NCI-H82 treated with DMSO at 0.1 percent for 48 hours (cell line): ENCODE results near the gene MACROD2.

Source experiments
- DNase-seq: peaks from one replicate; lab custom pipeline; 2025; ENCODE audit not compliant: unreplicated experiment; lab: John Stamatoyannopoulos, UW

MACROD2 gene

DNA sequence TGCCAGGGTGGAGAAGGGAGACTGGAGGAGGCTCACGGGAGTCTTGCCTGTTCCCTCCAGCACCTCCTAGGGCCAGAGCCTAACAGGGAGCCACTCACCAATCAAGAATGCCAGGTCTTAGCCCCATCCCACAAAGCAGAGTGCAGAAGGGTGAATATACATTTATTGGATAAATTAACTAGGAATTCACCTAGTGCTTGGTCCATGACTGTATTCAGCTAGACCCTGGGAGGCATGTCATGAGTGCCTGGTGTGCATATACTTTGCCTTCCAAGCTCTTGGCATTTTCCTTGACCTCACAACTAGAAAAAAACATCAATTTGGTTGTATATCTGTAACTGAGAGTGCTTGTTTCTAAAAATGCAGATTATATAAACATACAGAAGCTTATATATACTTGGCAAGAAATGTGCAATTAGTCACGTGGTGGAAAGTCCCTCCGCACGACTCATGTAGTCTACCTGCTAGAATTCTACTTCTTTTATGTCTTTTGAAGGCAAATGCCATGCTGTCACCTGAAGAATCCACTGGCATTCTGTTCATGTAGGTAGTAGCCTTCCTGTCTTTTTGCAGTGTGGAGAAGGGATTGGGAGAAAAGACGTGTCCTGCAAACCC is 1586.9 kb downstream of the MACROD2 start:
- DNase-seq, result no peak

DNA sequence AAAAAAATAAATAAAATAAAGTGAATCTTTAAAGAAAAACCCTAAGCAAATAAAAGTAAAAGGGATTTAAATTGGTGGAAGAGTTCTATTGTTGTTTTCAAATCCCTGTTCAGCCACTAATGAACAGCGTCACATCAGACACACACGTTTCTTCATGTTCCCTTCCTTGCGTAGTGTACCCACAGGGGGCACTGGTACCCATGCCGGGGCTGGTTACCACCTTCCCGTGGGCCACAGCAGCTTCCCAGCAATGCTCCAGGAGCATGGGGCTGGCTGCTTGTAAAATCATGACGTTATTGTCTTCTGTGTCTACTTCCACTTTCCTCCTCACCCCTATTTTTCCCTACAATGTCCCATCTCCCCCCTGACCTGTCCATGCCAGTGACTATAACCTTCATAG is 1589.2 kb downstream of the MACROD2 start:
- no peak for DNase-seq

DNA sequence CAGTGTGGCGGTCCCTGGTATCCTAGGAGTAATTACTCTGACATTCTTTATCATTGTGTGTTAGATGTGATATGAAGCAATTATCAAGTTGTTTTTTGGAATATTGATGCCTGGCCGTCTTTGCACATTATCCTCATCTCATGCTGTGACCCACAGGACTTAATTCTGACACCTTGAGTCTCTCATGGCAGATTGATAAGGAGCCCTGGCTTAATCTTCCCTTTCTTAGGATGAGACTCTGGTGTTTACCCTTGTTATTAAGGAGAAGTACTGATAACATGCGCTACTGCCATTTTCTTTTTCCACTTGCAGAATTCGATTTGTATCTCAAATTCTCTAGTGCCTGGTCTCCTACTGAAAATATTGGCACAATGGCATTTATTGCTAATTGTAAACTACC is 1597.8 kb downstream of the MACROD2 start:
- peak; percentile 70 for DNase-seq

DNA sequence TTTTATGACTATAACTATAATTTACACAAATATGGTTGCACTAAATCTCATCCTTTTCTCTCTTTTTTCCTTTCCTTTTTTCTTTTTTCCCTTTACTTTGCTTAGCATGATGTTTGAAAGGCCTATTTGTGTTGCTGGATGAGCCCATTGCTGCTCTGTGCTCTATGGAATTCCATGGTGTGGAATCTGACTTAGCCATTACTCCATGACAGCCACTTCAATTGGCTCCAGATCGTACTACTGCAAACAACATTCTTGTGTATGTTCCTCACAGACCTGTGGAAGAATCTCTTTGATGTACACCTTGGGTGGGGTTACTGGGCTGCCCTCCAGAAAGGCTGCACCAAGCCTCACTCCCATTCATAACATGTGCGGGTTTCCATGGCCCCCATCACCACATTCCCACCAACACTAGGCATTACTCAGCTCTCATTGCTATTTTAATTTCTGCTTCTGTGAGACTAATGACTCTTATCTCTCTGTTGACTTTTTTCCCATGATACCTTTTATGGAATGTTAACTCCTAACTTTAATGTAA is 1598.9 kb downstream of the MACROD2 start:
- DNase-seq, result no peak

DNA sequence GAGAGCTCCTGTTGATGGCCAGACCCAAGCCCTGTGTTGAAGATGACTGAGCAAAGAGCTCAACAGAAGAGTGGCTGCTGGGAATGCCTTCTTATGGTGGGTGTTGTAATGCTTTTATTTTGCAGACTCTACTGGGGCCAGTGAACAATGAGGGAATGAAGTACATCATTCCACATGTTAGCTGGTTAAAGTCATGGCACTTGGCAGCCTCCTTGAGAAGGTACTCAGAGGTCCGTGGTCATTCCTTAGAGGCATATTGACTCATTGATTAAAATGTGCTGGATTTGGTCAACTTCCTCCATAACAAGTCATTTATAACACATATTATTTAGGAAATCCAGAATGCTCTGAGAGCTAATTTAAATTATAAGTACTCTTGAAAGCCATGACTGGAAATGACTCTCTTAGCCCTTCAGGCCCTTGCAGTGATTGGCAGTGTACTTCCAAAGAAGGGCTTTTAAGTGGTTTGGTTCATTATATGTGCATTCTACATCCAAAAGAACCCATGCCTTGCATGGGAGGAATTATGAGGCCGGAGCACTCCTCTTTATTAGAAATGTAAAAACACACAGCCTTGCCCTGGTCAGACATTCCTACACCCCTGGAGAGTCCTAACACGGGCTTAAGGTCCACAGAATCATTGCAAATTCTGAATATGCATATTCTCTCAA is 1601.0 kb downstream of the MACROD2 start:
- no peak for DNase-seq

DNA sequence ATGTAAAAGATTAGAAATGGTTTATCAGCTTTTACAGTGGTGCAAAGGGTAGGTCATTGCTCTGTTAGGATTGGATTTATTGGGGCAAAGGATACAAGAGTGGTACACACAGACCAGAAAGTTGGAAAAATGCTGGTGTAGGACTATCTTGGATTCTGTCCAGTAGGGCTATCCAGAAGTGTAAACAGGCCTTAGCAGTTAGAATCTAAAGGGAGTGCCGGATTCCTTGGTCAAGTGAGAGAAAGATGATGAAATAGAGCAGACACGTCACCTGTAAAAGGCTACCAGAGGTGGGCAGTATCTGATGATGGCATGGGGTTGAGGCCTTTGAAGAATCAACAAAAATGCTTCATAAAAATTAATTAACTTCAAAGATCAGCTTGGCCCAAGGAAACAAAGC is 1602.0 kb downstream of the MACROD2 start:
- no peak for DNase-seq

DNA sequence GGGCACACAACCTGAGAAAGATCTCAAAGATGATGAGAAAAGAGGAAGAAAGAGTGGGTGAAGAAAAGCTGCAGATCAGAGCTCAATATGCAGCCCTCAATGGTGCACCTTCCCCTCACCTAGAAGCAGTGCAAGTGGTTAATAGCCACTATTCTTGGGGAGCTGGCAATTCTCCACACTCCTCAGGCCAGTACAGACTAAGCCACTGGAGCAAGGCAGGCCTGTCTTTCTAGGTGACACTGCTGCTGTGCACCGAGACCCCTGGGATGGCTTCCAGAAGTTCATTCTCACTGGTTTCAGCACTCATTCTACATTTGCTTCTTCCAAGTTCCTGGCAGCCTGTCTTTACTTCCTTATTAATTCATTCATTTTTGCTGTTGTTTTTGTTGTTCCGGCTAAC is 1604.6 kb downstream of the MACROD2 start:
- no peak for DNase-seq

DNA sequence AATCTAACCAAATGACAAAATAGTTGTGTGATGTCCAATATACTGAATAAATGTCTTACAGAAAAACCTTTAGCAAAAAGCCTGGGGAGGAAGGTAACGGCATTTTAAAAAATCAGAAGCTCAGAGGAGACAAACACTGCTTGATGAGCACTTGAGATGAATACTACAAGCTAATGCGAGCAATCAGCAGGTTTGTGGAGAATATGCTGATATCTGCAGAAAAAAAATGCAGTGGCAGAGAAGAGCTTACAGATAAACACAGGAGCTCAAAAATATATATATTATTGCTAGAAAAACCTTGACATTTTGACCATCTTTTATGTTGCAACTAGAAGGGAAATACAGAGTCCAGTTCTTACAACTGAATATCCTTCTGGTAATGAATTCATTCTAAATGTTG is 1605.2 kb downstream of the MACROD2 start:
- DNase-seq, result no peak

DNA sequence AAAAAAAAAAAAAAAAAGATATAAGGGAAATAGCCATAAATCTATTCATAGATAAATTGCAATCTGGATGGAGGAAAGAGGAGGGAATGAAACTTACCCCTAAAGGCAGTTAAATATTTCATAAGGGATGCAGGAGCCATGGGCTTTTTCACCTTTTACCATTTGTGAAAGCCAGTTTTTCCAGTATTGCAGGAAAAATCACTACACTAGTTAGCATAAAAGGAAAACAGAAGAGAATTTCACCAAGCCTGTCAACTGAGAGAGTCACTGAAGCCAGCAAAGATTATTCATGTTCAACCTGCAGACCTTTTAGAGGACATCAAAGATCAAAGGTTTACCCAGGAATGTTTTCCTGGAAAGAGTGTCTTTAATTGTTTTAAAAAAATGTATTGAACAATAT is 1608.2 kb downstream of the MACROD2 start:
- no peak for DNase-seq

DNA sequence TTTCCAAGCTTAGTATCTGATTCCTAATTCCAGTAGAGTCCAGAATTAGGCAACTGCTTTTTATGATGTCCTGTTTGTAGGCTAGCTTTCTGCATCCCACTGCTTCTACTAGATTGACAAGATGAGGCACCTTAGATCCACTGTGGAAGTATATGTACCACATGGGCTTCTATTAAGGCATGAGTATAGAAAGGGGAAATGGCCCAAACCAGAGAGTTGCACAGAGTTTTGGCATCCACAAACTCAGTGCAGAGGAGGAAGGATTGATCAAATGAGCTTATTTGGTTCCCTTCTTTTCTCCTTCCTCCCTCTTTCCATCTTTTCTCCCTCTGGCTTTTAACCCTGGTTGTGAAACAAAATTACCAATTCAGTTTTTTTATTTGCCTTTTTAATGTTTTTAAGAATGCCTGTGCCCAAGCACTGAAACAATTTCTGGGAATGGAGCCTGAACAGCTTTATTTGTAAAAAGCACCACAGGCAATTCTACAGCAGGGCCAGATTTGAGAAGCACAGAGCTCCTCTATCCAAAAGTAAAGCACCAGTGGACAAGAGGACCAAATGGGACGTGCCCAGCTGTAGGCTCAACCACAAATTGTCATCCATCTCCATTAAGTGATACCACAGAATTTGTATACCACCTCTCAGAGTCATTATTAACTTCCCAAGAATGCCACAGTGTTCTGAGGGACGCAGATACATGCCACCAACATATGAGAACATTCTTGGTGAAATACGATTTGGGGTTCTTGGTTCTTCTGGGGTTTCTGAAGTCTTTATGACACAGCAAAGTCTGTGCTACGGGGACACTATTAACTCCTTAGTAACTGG is 1608.9 kb downstream of the MACROD2 start:
- DNase-seq, result no peak

DNA sequence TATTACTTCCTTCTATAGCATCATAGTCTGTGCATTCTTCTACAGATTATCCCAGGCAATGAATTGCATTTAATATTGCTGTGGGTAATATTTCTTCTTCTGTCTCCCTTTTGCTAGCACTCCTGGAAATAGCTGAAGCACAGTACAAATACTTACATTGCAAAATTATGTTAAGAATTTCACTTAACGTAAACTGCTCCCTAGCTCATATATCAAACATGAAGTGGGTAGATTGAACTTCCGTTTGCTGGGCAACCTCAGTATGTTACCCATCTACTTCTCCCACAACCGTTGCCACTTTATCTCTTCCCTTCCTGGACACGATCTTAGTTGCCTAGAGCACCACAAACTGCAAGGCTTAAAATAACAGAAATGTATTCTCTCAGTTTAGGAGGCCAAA is 1614.6 kb downstream of the MACROD2 start:
- DNase-seq, result no peak

DNA sequence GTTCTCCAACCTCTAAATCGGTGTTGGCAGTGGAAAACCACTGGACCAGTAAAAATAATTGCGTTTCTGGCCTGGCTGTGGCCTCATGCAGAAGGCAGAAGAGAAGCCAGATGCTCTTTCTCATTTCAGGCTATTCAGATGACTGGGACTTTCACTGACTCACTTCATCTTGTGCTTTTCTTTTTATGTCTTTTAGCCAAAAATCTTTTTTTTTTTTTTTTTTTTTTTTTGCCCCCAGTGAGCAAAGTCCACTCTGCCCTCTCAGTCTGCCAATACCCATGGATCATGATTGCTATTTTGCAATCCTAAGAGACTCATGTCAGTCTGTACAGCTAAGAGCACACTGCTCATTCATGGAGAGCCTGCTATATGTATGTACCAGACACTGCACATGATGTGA is 1615.5 kb downstream of the MACROD2 start:
- no peak for DNase-seq

DNA sequence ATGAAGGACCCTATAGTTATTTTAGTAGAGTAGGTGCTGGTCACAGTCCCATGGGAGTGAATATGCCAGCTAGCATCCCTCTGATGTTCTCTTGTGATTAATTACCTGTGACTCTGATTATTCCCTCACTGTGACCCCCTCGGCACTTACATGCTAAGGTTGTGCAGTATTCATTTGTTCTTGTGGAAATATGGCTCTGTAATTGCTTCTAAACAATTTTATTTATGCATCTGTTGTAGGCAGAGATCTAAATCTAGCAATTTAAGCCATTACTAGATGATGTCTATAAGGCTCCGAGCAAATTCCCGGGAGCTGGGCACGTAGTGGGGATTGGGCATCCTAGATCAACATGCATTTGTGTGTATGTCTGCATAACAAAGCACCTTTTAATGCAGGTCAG is 1616.2 kb downstream of the MACROD2 start:
- no peak for DNase-seq

DNA sequence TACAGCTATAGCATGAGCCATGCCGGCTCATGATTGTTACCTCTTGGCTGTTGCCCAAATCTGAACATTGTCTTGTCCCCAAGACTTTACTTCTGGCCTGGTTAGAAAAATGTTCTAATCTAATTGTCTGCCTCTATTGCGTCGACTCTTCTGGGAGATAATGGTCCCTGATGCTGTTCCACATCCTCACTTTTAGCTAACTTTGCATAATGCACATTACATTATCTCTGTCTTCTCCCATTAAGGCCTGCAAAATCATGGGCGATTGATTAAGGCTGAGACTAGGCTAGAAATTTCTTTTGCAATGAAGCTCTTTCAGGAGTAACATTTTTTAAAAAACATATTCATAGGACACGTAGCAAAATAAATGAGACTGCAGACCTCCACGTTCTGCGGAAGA is 1616.9 kb downstream of the MACROD2 start:
- DNase-seq, result no peak

DNA sequence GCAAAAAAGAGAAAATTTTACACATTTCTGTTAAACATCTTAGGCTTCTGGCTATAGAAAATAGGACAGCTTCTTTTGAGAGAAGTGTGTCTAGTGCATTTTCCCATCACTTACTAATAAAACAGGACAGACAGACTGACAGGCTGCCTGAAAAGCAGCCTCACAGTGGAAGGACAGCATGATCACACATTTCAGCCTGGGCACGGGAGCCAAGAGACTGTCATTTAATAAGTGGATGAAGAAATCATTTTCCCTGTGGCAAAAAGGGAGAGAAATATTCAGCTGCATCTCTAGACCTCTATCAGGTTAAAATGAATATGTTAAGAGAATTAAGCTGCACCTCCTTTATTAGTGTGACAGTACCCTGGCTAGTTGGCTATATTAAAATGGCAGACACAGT is 1617.5 kb downstream of the MACROD2 start:
- no peak for DNase-seq

DNA sequence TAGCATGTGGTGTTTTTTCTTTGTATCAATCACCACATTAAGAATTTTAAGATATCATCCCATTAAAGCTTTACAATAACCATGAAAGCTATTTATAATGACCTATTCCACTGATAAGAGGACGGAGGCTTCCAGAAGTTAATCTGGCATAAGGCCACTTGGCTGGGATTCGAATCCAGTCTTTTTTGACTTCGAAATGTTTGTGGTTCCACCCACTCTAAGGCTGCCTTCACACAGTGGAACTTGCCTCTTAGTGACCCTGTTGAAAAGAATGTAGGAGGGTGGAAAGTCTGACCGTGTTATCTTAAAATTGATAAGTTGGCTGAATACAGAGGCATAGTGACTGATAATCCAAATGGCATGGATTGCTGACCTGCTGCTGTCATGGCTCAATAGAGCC is 1618.2 kb downstream of the MACROD2 start:
- no peak for DNase-seq

DNA sequence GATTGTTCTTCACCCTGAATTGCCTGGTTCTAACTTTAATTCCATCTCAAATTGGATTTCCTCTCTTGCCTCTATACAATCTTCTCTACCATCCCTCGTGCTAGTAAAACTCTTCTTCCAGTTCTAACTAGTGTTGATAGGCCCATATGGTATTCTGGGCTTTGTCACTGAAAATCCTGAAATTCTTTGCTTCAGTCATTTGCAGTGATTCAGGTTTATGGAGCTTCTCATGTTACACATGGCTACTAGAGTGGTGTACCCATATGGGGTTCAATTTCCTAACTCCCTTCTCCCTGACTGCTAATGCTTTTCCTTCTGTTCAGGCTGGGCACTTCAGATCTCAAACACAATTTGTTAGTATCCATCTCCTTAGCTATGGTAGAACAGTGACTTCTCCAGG is 1621.3 kb downstream of the MACROD2 start:
- DNase-seq, result no peak

DNA sequence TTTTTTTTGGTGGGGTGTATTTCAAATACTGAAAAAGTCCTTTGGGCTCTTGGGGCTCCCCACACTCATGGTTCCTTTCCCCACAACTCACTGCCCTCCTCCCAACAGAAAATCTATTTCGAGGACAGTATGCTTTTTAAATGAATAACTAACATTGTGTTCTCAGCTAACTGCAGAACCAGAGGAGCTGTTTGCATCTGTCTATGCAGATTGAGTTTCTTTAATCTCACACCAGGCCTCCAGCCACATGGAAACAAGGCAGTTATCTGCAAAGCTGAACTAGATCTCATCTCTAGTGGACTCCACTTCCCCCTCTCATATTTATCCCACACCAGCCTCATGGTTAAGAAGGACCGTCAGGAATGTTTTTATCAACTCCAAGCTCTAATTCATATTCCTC is 1622.8 kb downstream of the MACROD2 start:
- no peak for DNase-seq

DNA sequence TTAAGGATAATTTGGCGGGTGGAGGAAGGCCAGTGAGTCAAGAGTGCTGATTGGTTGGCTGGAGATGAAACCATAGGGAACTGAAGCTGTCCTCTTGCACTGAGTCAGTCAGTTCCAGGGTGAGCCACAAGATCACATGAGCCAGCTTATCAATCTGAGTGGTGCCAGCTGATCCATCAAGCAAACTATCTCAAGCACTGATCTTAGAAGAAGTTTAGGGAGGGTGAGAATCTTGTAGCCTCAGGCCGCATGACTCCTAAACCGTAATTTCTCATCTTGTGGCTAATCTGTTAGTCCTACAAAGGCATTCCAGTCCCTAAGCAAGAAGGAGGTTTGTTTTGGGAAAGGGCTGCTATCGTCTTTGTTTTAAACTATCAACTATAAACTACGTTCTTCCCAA is 1623.6 kb downstream of the MACROD2 start:
- no peak for DNase-seq

DNA sequence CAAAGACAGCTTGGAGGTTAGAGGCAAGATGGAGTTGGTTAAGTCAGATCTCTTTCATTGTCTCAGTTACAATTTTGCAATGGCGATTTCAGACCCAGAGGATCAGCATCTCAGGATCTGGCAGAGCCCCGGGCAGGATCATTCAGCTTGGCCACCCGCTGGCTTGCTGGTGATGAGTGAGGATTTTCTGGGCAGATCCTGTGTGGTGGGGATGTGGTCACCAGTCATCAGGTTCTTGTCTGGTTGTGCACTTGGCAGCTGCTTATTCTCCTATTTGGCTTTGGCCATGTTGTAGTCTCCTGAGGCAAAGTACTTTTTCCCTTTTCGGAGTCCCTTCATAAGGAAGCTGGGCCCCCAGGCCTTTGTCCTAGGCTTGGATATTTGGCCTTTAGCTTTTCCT is 1624.0 kb downstream of the MACROD2 start:
- no peak for DNase-seq

DNA sequence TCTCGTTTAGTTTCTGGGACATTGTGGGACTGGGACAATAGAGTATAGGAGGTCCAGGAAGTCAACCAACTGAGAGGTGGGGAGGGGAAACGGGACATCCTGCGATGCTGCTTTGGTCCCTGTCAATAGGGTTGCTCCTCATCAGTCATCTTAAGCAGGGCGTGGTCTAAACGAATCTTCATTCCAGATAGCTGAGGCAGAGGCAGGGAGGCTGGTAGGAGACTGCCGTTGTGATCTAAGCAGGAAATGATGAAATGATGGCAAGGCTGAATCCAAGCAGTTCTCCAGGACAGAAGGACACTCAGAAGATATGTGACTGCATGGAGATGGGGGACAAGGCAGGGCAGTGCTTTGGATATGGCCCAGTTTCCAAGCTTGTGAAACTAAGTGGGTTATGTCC is 1624.5 kb downstream of the MACROD2 start:
- no peak for DNase-seq

DNA sequence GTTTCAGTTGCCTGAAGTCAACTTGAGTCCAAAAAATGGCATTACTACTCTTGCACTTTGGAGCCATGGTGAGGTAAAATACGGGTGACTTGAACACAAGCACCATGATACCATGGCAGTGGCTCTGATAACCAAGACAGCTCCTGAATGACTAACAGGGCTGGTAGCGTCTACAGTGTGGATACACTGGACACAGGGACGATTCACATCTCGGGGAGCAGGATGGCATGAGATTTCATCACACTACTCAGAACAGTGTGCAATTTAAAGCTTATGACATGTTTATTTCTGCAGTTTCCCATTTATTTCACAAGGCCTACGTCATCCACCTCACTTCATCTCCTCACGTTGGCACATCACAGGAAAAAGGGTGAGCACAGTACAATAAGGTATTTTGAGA is 1627.1 kb downstream of the MACROD2 start:
- DNase-seq, result no peak
